HL-60/S4 treated with retinoic acid at 250 ng/mL for 4 days and 3 days (cell line): ENCODE results near the gene FARP1.

ENCODE experiments used
- in situ Hi-C: fragments of 300-500 bp; cut with MboI; formaldehyde crosslinking; loops from 2 replicates; pipeline ENCODE4 v1.7.0; 2022; ENCODE audit warnings: low sequenced_read_pairs

The FARP1 gene

GRCh38 chr13:98488736-98489135 is 345.8 kb downstream of the FARP1 start:
- in situ Hi-C loops: no loop called here

DNA sequence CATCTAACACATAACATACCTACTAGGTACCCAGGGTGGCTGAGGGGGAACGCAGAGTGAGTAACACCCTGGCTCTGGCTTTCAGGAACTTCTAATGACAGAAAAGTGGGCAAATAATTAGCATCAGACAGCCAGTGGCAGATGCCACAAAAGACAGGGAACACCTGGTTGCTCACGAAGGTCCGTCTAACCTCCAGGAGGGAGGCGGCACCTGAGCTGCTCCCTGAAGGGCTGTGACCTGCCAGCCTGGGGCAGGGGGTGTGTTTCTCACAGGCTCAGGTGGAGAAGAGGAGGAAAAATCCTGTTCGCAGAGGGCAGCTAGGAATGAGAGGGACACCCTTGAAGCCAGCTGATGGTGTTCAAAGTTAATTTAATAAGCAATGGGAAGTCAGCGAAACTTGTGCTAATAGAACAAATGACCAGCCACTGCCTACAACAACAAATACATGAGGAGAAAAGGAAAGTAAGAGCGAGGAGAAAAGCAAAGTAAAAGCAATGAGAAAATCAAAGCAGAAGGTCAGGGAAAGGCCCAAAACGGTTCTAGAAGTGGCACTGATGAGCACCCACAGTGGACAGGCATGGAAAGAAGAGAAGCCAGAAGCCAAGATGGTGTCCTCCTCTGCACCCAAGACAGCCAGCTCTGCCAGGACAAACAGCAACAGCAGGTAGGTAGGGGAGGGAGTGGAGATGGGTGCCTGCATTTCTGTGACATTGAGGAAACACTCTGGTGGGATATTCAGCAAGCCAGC is 346.7 kb downstream of the FARP1 start:
- in situ Hi-C loops: no loop called here

DNA sequence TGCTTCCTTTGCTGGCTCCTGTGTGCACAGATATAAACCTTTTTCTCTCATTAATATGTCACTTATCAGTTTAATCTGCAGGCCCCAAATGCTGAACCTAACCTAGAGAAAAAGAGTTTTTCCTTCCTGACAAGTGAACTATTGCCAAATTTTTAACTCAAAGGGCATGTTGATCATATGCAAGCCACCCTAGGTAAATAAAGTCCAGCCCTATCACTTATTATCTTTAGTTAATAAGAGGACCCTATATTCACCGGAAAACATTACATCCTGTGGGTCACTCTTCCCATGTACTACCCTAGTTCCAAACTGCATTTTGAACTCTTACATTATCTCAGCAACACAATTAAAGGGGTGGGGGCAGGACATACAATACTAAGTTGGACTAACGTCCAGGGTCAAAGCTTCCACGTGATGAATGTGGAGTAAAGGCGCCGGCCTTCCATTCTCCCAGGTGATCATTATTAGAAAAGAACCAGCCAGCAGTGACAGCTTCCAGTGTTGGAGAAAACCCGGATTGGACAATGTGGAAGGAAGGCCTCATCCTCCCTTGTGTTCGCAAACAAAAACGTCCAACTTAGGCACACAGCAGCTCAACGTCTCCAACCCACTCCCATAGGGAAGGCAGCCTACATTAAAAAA is 347.4 kb downstream of the FARP1 start:
- in situ Hi-C loops: no loop called here

DNA sequence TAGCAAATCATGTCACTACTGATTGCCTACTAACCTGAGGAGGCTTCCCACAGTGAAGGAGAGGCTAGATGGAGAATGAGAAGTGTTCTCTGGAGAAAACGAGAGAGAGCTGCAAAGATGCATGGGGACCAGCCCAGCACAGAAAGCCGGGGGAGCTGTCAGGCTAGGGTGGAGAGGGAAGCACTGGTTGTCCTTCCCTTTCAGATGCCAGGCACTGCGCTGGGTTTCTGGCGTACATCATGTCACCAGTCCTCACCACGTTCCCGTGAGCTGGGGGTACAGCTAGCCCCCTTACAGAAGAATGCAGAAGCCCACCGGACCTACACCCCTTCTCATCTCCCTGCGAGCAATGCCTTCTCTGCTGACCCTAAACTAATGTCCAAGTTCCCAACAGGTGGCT is 348.0 kb downstream of the FARP1 start:
- in situ Hi-C loops: no loop called here

DNA sequence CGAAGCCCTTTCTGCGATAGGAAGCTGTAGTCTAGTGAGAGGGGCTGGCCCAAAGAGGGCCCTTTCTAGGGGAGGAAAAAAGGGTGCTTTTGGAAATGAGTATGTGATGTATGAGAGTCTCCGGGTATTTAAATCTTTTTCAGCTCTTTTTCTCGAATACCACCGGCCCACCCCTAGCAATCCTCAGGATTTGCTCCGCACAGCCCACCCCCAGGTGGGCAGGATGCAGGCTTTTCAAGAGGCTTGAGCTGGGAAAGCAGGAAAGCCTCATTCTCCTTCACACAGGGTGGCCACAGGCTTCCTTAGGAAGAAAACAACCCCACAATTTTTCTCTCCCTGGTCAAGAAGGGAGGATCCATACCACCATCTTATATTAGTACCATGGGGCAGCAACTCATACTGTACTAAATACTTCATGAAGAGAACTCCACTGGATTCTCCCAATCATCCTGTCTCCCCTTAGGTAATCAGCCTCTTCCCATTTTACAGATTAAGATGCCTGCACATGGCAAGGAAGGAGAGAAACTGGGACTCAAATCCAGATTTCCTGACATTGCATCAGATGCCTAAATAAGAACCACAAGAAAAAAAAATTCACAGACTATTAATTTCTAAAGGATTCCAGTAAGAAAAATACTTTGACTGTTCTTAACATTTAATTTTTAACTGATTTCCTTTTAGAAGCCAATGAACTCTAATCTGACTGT is 349.6 kb downstream of the FARP1 start:
- in situ Hi-C loops: no loop called here

DNA sequence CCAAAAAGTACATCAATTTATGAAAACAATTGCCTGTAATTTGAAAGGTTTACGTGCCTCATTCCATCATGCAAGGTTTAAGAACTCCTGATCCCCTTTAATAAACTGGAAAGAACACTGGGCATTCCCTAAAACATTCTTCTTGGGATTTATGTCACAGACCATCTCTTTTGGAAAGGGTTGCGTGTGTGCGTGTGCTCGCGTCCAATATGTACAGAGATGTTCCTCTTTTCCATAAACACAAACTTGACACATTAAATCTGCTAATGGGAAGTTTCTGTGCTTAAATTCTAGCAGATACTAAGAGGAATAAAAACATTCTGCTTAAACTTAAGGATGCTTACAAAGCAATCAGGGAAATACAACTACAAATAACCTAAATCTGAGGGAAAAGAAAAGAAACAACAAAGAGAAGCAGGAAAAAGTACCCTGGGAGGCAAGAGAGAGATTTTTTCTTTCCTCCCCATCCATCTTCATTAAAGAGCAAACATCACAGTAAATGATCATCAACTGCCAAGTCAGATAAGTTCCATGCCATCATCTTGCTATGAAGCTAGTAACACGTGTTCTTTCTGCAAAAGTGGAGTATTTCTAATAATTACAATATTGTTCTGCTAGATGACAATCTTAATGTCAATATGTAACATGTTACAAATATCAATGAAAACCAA is 350.3 kb downstream of the FARP1 start:
- in situ Hi-C loops: no loop called here

DNA sequence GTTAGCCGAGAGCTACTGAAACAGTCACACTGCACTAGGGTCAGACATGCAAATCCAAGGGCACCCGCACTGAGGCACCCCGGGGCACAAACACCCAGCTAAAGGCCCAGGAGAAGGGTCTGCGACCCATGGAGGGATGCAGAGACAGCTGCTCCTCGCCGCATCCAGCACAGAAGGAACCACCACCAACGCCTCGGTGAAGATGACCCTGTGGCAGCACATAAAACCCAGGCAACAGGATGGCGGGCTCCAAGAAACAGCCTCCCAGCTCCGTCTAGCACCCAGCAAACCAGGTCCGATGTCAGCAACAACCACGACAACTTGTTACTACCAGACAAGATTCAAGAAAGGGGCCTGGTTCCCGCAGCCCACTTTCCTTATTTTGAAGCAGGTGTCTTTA is 351.9 kb downstream of the FARP1 start:
- in situ Hi-C loops: no loop called here

DNA sequence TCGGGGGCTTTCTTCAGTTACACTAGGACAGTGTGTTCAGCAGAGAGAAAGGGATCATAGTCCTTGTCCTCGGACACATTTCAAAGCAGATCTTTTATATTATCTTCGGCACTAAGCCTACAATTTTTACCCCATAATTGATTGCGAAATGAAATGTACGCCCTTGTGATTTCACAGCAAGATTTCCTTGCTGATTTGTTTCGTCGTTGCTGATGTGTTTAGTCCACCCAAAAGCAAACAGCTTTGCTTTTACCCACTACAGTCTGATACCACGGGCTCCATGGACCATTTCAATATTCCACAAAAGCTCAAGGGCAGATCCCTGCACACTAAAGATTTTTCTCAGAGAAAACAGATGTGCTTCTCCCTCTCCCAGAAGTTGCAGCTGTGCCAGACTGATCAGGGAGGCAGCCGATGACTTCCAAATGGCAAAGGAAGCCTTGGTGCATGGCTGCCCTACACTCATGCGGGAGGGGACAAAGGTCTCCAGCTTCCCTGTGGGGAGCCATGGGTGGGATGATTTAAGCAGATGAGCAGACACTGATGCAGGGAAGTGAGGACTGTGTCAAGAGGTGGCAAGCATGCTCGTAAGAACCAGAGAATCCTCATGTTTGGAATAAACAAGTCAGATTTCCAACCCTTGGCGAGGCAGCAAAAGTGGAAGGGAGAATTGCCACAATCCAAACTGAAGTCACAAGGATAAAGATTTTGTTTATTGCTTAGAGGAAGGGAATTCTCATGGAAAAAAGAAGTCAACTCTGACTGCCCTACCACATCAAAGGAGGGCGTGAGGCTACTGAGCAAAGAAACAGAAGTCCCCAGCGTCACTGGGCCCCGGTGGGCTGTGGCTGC is 353.0 kb downstream of the FARP1 start:
- in situ Hi-C loops: no loop called here

GRCh38 chr13:98496479-98496791 is 353.5 kb downstream of the FARP1 start:
- in situ Hi-C loops: no loop called here

DNA sequence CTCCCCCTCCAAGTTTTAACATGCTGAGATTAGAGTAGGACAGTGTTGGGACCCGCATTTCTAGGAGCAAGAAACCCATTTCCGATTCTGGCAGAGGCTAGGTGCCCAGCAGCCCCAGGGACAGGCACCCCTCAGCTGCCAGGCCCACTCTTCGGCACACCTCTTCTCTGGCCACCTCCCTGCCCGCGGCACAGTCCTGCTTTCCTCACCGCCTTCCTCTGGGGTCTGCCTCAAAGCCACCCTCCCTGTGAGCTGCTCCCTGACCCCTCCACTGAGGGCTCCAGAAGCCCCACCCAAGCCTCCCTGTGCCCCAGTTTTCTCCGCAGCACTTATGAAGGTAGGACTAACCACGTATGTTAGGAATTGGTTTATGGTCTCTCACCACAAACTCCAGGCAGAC is 354.1 kb downstream of the FARP1 start:
- in situ Hi-C loops: no loop called here

DNA sequence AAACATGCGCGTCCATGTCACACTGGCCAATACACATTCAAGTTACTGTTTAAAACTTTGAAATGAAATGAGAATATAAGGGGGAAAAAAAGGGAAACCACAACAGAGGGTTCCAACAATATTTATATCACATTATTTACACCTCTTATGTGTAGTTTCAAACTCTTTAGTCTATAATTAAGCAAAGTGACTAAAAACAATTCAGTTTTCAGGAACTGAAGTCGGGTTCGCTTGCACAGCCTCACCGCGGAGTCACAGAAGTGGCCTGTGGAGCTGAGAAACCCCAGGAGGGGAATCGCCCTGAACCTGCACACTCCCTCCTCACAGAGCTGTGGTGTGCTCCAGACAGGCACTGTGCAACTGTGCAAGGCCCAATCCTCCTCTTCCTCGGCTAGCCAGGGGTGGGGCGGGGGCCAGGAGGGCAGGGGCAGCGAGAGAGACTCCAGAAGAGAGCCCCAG is 358.1 kb downstream of the FARP1 start:
- in situ Hi-C loops: no loop called here

GRCh38 chr13:98503175-98504028 is 360.5 kb downstream of the FARP1 start:
- in situ Hi-C loops: no loop called here

DNA sequence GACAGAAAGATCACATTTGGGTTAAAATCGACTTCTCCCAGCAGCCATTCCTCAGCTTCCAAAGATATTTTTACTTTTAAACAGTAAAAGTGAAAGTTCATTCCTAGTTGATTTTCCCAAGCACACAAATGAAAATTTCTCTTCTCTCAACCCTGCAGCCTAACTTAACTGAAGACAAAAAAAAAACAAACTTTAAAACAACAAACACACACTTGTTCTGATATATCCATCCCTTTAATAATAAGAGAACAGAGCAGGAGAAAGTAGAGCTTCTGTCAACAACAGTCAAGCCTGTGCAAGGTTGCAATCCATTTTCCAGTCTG is 361.1 kb downstream of the FARP1 start:
- in situ Hi-C loops: no loop called here

DNA sequence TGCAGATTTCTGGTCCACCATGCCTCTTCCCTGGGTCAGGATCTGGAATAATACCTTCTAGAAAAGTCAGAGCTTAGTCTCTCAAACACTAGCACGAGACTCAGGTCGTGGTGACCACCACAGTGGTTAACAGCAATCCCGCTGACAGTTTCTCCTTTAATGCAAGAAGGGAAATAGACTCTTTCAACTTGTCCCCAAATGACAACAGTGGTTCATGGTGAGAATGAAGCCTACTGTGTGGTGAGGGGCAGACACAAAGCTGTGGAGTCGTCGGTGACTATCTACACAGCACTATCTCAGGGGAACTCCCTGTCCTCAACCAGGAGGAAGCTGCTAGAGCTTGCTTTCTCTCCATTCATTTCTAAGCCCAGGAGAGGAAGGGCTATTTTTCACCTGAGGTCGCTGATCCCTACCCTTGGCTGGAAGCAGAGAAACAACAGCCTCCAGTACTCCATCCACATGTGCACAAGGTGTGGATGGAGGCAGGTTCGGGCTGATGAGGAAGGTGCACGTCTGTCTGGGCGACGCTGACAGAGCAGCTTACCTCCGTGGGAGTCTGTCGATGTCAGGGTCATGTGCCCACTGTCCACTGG is 361.6 kb downstream of the FARP1 start:
- in situ Hi-C loops: no loop called here
